ENCODE data around the gene HTRA1.

Gene HTRA1

GRCh38 chr10:122461367-122461728, at the start of gene HTRA1:
Gene HTRA1 (plus strand): TSS chr10:122461553. CDS start chr10:122461653, 100 bp downstream.
- DNase-seq, result no peak

- DNase-seq, result no peak
These were observed 48.0 kb upstream of the HTRA1 start for GRCh38 chr10:122413327-122413726.

GRCh38 chr10:122417667-122418066, 43.7 kb upstream of the HTRA1 start:
- no peak for DNase-seq

- DNase-seq, result no peak
These were observed 42.3 kb upstream of the HTRA1 start for GRCh38 chr10:122419016-122419415.

- DNase-seq, result no peak
These were observed 41.3 kb upstream of the HTRA1 start for GRCh38 chr10:122419876-122420623.

GRCh38 chr10:122420624-122421007, 40.7 kb upstream of the HTRA1 start:
- DNase-seq, result no peak

- peak; percentile 22 for DNase-seq
These were observed 40.2 kb upstream of the HTRA1 start for GRCh38 chr10:122421054-122421625.

- no peak for DNase-seq
These were observed 39.6 kb upstream of the HTRA1 start for GRCh38 chr10:122421742-122422141.

GRCh38 chr10:122422266-122422989, 38.9 kb upstream of the HTRA1 start:
- DNase-seq, result peak; percentile 60

- no peak for DNase-seq
These were observed 37.3 kb upstream of the HTRA1 start for GRCh38 chr10:122424059-122424458.

- DNase-seq, result no peak
These were observed 34.5 kb upstream of the HTRA1 start for GRCh38 chr10:122426829-122427228.

GRCh38 chr10:122427280-122427679, 34.1 kb upstream of the HTRA1 start:
- DNase-seq, result no peak

- DNase-seq, result peak; percentile 72
These were observed 26.0 kb upstream of the HTRA1 start for GRCh38 chr10:122435212-122435827.

- no peak for DNase-seq
These were observed 19.4 kb upstream of the HTRA1 start for GRCh38 chr10:122441961-122442360.

GRCh38 chr10:122445469-122445868, 15.9 kb upstream of the HTRA1 start:
- no peak for DNase-seq

GRCh38 chr10:122445904-122446303, 15.4 kb upstream of the HTRA1 start:
- no peak for DNase-seq

GRCh38 chr10:122446668-122447423, 14.5 kb upstream of the HTRA1 start:
- no peak for DNase-seq

- no peak for DNase-seq
These were observed 12.8 kb upstream of the HTRA1 start for GRCh38 chr10:122448600-122448999.

GRCh38 chr10:122449153-122449552, 12.2 kb upstream of the HTRA1 start:
- DNase-seq, result no peak

GRCh38 chr10:122450353-122450990, 10.9 kb upstream of the HTRA1 start:
- no peak for DNase-seq

GRCh38 chr10:122454071-122454470, 7.3 kb upstream of the HTRA1 start:
- DNase-seq, result no peak

GRCh38 chr10:122454603-122455080, 6.7 kb upstream of the HTRA1 start, which contains the start of gene ARMS2:
Gene ARMS2 (plus strand): TSS chr10:122454653. CDS start chr10:122454728, 75 bp downstream.
- DNase-seq, result no peak

All from CD4-positive, alpha-beta T cell treated with Interleukin-21 for 1 hour (primary cell).